ENCODE results near the gene TMEM235.

TMEM235 gene

GRCh38 chr17:78230996-78231935, at the start of gene TMEM235:
TMEM235 (plus strand) TSS chr17:78231631; CDS start chr17:78232024, 393 bp downstream.
- no peak for DNase-seq

GRCh38 chr17:78182504-78182903, 48.9 kb upstream of the TMEM235 start:
- DNase-seq, result no peak

GRCh38 chr17:78183916-78184315, 47.5 kb upstream of the TMEM235 start:
- no peak for DNase-seq

GRCh38 chr17:78184351-78184750, 47.1 kb upstream of the TMEM235 start:
- no peak for DNase-seq

GRCh38 chr17:78184868-78185267, 46.6 kb upstream of the TMEM235 start:
- DNase-seq, result no peak

GRCh38 chr17:78185981-78186691, 45.3 kb upstream of the TMEM235 start:
- no peak for DNase-seq

- peak; percentile 44 to 63 (median 56) for DNase-seq
Measured at GRCh38 chr17:78186692-78187595, 44.5 kb upstream of the TMEM235 start, which contains the start of the genes AFMID and TK1. AFMID (plus strand) TSS chr17:78187362; CDS start chr17:78187371, 9 bp downstream. TK1 (minus strand) TSS chr17:78187052; CDS start chr17:78186994, 58 bp downstream.

- DNase-seq, result no peak
Measured at GRCh38 chr17:78196716-78197115, 34.7 kb upstream of the TMEM235 start.

GRCh38 chr17:78197147-78197832, 34.1 kb upstream of the TMEM235 start:
- no peak for DNase-seq

- DNase-seq, result no peak
Measured at GRCh38 chr17:78200451-78200850, 31.0 kb upstream of the TMEM235 start.

- no peak for DNase-seq
Measured at GRCh38 chr17:78202666-78203065, 28.8 kb upstream of the TMEM235 start.

GRCh38 chr17:78204387-78205123, 26.9 kb upstream of the TMEM235 start:
- DNase-seq, result no peak

GRCh38 chr17:78205124-78205775, 26.2 kb upstream of the TMEM235 start:
- DNase-seq, result no peak

- DNase-seq, result no peak
Measured at GRCh38 chr17:78206298-78206697, 25.1 kb upstream of the TMEM235 start.

GRCh38 chr17:78208486-78208885, 22.9 kb upstream of the TMEM235 start:
- DNase-seq, result no peak

GRCh38 chr17:78210111-78210510, 21.3 kb upstream of the TMEM235 start:
- no peak for DNase-seq

- DNase-seq, result no peak
Measured at GRCh38 chr17:78211032-78211431, 20.4 kb upstream of the TMEM235 start.

GRCh38 chr17:78214016-78214705, 17.3 kb upstream of the TMEM235 start, which contains the start of gene BIRC5:
BIRC5 (plus strand) TSS chr17:78214253; CDS start chr17:78214317, 64 bp downstream.
- DNase-seq, result peak; percentile 66 to 91 (median 86)

- DNase-seq, result no peak
Measured at GRCh38 chr17:78214706-78215061, 16.7 kb upstream of the TMEM235 start.
